Occipital lobe (tissue), 2 donors: Measurements from ENCODE around the gene PRKCE. TPM values are rescaled to one million over a fixed set of nuclear protein-coding genes. Genes with fewer than 3 reads are reported as not detected.

Source experiments
- DNase-seq: peaks from one replicate; lab custom pipeline; 2025; lab: John Stamatoyannopoulos, UW
- total RNA-seq: library from RNA; depleted of rRNA; stranded (reverse); fragments of >200 nt; gene quantifications from one replicate; pipeline ENCODE4 v1.2.3, GENCODE V29; 2014

PRKCE gene
- total RNA-seq, 1 donor from 2014 or later = 62.2 TPM

- DNase-seq = no peak
These were observed 19.5 kb upstream of the PRKCE start for GRCh38 chr2:45631955-45632354.

GRCh38 chr2:45634223-45634622, 17.3 kb upstream of the PRKCE start:
- no peak for DNase-seq

- no peak for DNase-seq
These were observed 15.5 kb upstream of the PRKCE start for GRCh38 chr2:45636008-45636407.

GRCh38 chr2:45637440-45637839, 14.0 kb upstream of the PRKCE start:
- DNase-seq = no peak

GRCh38 chr2:45640576-45640975, 10.9 kb upstream of the PRKCE start:
- no peak for DNase-seq

- no peak for DNase-seq
These were observed 8.4 kb upstream of the PRKCE start for GRCh38 chr2:45643095-45643494.

- DNase-seq = peak; percentile 39
These were observed 7.6 kb upstream of the PRKCE start for GRCh38 chr2:45643543-45644542.

- no peak for DNase-seq
These were observed 5.2 kb upstream of the PRKCE start for GRCh38 chr2:45646289-45646688.

- no peak for DNase-seq
These were observed 4.1 kb upstream of the PRKCE start for GRCh38 chr2:45647356-45647755.

- no peak for DNase-seq
These were observed 3.4 kb upstream of the PRKCE start for GRCh38 chr2:45647986-45648520.

GRCh38 chr2:45648636-45649035, 2.8 kb upstream of the PRKCE start:
- no peak for DNase-seq

GRCh38 chr2:45649462-45649857, 2.0 kb upstream of the PRKCE start:
- DNase-seq = no peak

GRCh38 chr2:45649858-45650811, 1.3 kb upstream of the PRKCE start:
- peak; percentile 14 for DNase-seq

- DNase-seq = peak; percentile 93
These were observed 542 bp upstream of the PRKCE start for GRCh38 chr2:45650851-45651414.

GRCh38 chr2:45652090-45653031, 886 bp downstream of the PRKCE start:
- DNase-seq = peak; percentile 50

GRCh38 chr2:45653122-45653913, 1.8 kb downstream of the PRKCE start:
- DNase-seq = no peak

- DNase-seq = no peak
These were observed 2.8 kb downstream of the PRKCE start for GRCh38 chr2:45654250-45654649.

- no peak for DNase-seq
These were observed 10.4 kb downstream of the PRKCE start for GRCh38 chr2:45661828-45662227.

- DNase-seq = no peak
These were observed 13.3 kb downstream of the PRKCE start for GRCh38 chr2:45664635-45665261.
